Smooth muscle cell (in vitro differentiated cells): ENCODE results near the gene NPFFR1. TPM values are rescaled to one million over a fixed set of nuclear protein-coding genes. Genes with fewer than 3 reads are reported as not detected.

Experiments used
- DNase-seq: peaks from one replicate; lab custom pipeline; 2025; ENCODE audit not compliant: unreplicated experiment; lab: John Stamatoyannopoulos, UW
- H2AFZ ChIP-seq: fragments of 200-600 bp; sonication (generic); 2 replicates; pipeline ENCODE4 v1.6.0; 2016; ENCODE audit warnings: antibody characterized with exemption, low read depth, mild to moderate bottlenecking
- H3F3A ChIP-seq: fragments of 200-600 bp; sonication (generic); 2 replicates; pipeline ENCODE4 v1.6.0; 2017; ENCODE audit warnings: antibody characterized with exemption, low read depth
- H3K27ac ChIP-seq: fragments of 200-600 bp; sonication (generic); 2 replicates; pipeline ENCODE4 v1.5.1; 2016; ENCODE audit warnings: low read depth, mild to moderate bottlenecking
- H3K27me3 ChIP-seq: fragments of 200-600 bp; sonication (generic); 2 replicates; pipeline ENCODE4 v1.6.1; 2016; ENCODE audit warnings: low read depth, mild to moderate bottlenecking
- H3K36me3 ChIP-seq: fragments of 200-600 bp; sonication (generic); 2 replicates; pipeline ENCODE4 v1.5.1; 2016; ENCODE audit warnings: low read depth
- H3K4me1 ChIP-seq: fragments of 200-600 bp; sonication (generic); 2 replicates; pipeline ENCODE4 v1.5.1; 2016; ENCODE audit warnings: low read depth
- H3K4me2 ChIP-seq: fragments of 200-600 bp; sonication (generic); 2 replicates; pipeline ENCODE4 v1.6.0; 2016; ENCODE audit warnings: mild to moderate bottlenecking
- H3K4me3 ChIP-seq: fragments of 200-600 bp; sonication (generic); 2 replicates; pipeline ENCODE4 v1.5.1; 2016; ENCODE audit warnings: mild to moderate bottlenecking
- H3K79me2 ChIP-seq: fragments of 200-600 bp; sonication (generic); 2 replicates; pipeline ENCODE4 v1.6.0; 2016; ENCODE audit warnings: low read depth, mild to moderate bottlenecking
- H3K9ac ChIP-seq: fragments of 200-600 bp; sonication (generic); 2 replicates; pipeline ENCODE4 v1.6.0; 2016; ENCODE audit warnings: low read depth
- H3K9me3 ChIP-seq: fragments of 200-600 bp; sonication (generic); replicated peaks from 2 replicates; pipeline ENCODE4 v1.5.1; 2016; ENCODE audit warnings: low read depth
- H4K20me1 ChIP-seq: fragments of 200-600 bp; sonication (generic); 2 replicates; pipeline ENCODE4 v1.6.0; 2016; ENCODE audit warnings: low read depth
- CTCF ChIP-seq: fragments of 200-600 bp; sonication (generic); IDR thresholded peaks from 2 replicates; pipeline ENCODE4 v1.5.1; 2017; ENCODE audit warnings: borderline replicate concordance, mild to moderate bottlenecking, antibody characterized with exemption; ENCODE audit not compliant: insufficient read depth, poor library complexity, severe bottlenecking
- WGBS: methylation state at CpG from one replicate; pipeline ENCODE4 v1.1.7; 2016; ENCODE audit warnings: low lambda C conversion rate; 5-methylcytosine and 5-hydroxymethylcytosine counted together
- polyA plus RNA-seq: library from polyadenylated mRNA; unstranded; fragments of >200 nt; fragmentation: Nextera tagmentation; extraction: Ambion mirVana; gene quantifications from 2 replicates; pipeline ENCODE4 v1.2.1, GENCODE V29; 2016
- total RNA-seq: library from RNA; depleted of rRNA; stranded (reverse); fragments of >200 nt; gene quantifications from 2 replicates; pipeline ENCODE4 v1.2.3, GENCODE V29; 2014

Gene NPFFR1
- total and polyA plus RNA-seq, 2 experiments from 2014 or later = under 0.01 TPM; not detected in 1

- H3K4me1 ChIP-seq = no peaks in the 10 kb centered on the region
- 77% methylated on average over 8 of the region's 8 CpGs for WGBS
- no peaks in the 10 kb centered on the region for H3K79me2 ChIP-seq
- H3K9ac ChIP-seq = no peak overlapping the region
- no peak overlapping the region for H3K4me2 ChIP-seq
- H4K20me1 ChIP-seq = no peaks in the 10 kb centered on the region
- H3K36me3 ChIP-seq = no peaks in the 10 kb centered on the region
- no peaks in the 10 kb centered on the region for H3K9me3 ChIP-seq
- no peak for TF ChIP-seq CTCF
- no peak overlapping the region for H2AFZ ChIP-seq
- H3F3A ChIP-seq = no peaks in the 10 kb centered on the region
- no peak overlapping the region for H3K4me3 ChIP-seq
- H3K27ac ChIP-seq = no peak overlapping the region
- peaks cover 6% of the 10 kb centered on the region for H3K27me3 ChIP-seq
- DNase-seq = no peak
These were observed 9.5 kb upstream of the NPFFR1 start for GRCh38 chr10:70293169-70293843.

GRCh38 chr10:70292004-70292403 lies 8.2 kb upstream of the NPFFR1 start:
- H3K36me3 ChIP-seq = no peaks in the 10 kb centered on the region
- no peak for DNase-seq
- no peak overlapping the region for H3K4me3 ChIP-seq
- no peak overlapping the region for H3K4me2 ChIP-seq
- no peaks in the 10 kb centered on the region for H3K9me3 ChIP-seq
- no peak for TF ChIP-seq CTCF
- 84% methylated on average over 5 of the region's 5 CpGs for WGBS
- no peak overlapping the region for H2AFZ ChIP-seq
- no peaks in the 10 kb centered on the region for H4K20me1 ChIP-seq
- no peak overlapping the region for H3K27ac ChIP-seq
- H3K27me3 ChIP-seq = peaks cover 17% of the 10 kb centered on the region
- no peak overlapping the region for H3K9ac ChIP-seq
- H3K79me2 ChIP-seq = no peaks in the 10 kb centered on the region
- H3K4me1 ChIP-seq = no peaks in the 10 kb centered on the region
- no peaks in the 10 kb centered on the region for H3F3A ChIP-seq

GRCh38 chr10:70289739-70290138 lies 5.9 kb upstream of the NPFFR1 start:
- no peaks in the 10 kb centered on the region for H3F3A ChIP-seq
- peaks cover 37% of the 10 kb centered on the region for H3K27me3 ChIP-seq
- no peak overlapping the region for H3K27ac ChIP-seq
- no peak overlapping the region for H3K4me2 ChIP-seq
- H4K20me1 ChIP-seq = no peaks in the 10 kb centered on the region
- H3K4me3 ChIP-seq = no peak overlapping the region
- DNase-seq = no peak
- H3K4me1 ChIP-seq = no peaks in the 10 kb centered on the region
- H3K36me3 ChIP-seq = no peaks in the 10 kb centered on the region
- TF ChIP-seq CTCF = no peak
- no peak overlapping the region for H3K9ac ChIP-seq
- H3K79me2 ChIP-seq = no peaks in the 10 kb centered on the region
- WGBS = 91% methylated on average over 7 of the region's 7 CpGs
- H2AFZ ChIP-seq = no peak overlapping the region
- H3K9me3 ChIP-seq = no peaks in the 10 kb centered on the region

- no peaks in the 10 kb centered on the region for H3K36me3 ChIP-seq
- H3F3A ChIP-seq = no peaks in the 10 kb centered on the region
- peaks cover 68% of the 10 kb centered on the region for H3K27me3 ChIP-seq
- H3K4me2 ChIP-seq = no peak overlapping the region
- H3K4me1 ChIP-seq = no peaks in the 10 kb centered on the region
- no peaks in the 10 kb centered on the region for H3K79me2 ChIP-seq
- no peak overlapping the region for H3K4me3 ChIP-seq
- H2AFZ ChIP-seq = no peak overlapping the region
- WGBS = 90% methylated on average over 6 of the region's 6 CpGs
- H4K20me1 ChIP-seq = no peaks in the 10 kb centered on the region
- no peak for DNase-seq
- TF ChIP-seq CTCF = no peak
- no peak overlapping the region for H3K27ac ChIP-seq
- H3K9me3 ChIP-seq = no peaks in the 10 kb centered on the region
- no peak overlapping the region for H3K9ac ChIP-seq
These were observed 2.8 kb upstream of the NPFFR1 start for GRCh38 chr10:70286616-70287015.
